NCI-H510A treated with DMSO at 0.1 percent for 48 hours (cell line): ENCODE results near the gene SH3D19.
"Not testable (repeated sequence)": the region's sequence is repeated elsewhere in the genome, so short reads cannot be mapped to it uniquely, and the experiment has no call there.

Source experiments
- DNase-seq: peaks from one replicate; lab custom pipeline; 2025; lab: John Stamatoyannopoulos, UW

SH3D19 gene

GRCh38 chr4:151098979-151099228 lies 226.5 kb downstream of the SH3D19 start:
- no peak for DNase-seq

GRCh38 chr4:151097759-151098158 lies 227.6 kb downstream of the SH3D19 start:
- DNase-seq = no peak

- no peak for DNase-seq
These were observed 230.3 kb downstream of the SH3D19 start for GRCh38 chr4:151095142-151095541.

DNA sequence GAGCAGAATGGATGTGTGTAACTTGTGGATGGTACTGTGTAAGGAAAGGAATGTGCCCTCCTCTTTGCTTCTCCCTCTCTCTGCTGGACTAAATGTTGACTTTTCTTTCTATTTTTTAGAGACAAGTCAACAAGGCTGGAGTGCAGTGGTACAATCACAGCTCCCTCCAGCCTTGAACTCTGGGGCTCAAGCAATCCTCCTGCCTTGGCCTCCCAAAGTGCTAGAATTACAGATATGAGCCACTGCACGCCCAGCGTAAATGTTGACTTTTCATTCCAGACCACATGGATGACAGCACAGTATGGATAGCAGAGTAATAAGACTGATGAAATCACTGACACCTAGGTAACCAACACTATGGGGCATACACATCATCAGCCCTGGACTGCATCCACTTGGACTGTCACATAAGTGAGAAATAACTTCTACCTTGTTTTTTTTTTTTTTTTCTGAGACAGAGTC lies 231.1 kb downstream of the SH3D19 start:
- DNase-seq = no peak

GRCh38 chr4:151093203-151093602 lies 232.2 kb downstream of the SH3D19 start:
- DNase-seq = no peak

DNA sequence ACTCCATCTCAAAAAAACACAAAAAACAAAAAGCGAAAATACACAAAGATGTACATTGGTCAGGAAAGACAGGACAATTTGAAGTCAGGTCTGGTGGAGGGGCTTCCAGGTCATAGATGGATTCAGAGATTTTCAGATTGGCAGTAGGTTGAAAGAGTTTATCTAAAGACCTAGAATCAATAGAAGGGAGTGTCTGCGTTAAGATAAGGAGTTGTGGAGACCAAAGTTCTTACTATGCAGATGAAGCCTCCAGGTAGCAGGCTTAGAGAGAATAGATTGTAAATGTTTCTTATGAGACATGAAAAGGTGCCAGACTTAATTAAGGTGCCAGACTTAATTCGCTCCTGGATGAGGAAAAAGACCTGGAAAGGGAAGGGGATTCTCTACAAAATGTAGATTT lies 232.9 kb downstream of the SH3D19 start:
- no peak for DNase-seq

DNA sequence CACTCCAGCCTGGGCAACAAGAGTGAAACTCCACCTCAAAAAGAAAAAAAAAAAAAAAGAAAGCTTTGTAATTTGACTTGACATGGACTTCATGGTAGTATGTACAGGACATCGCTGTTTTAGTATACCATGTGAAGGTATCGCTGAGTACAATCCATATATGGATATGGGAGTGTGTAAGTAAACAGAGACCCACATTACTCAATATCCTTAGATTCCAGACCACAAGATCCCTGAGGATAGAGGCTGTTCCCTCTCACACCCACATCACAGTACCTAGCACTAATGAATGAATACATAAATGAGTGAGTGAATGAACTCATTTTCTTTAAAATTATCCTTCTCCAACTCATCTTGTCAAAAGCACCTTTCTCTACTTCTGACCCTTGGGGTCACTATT lies 234.4 kb downstream of the SH3D19 start:
- DNase-seq = no peak

- no peak for DNase-seq
These were observed 237.9 kb downstream of the SH3D19 start for GRCh38 chr4:151087467-151087866.

- not testable (repeated sequence) for DNase-seq
These were observed 247.4 kb downstream of the SH3D19 start for GRCh38 chr4:151077978-151078377.

DNA sequence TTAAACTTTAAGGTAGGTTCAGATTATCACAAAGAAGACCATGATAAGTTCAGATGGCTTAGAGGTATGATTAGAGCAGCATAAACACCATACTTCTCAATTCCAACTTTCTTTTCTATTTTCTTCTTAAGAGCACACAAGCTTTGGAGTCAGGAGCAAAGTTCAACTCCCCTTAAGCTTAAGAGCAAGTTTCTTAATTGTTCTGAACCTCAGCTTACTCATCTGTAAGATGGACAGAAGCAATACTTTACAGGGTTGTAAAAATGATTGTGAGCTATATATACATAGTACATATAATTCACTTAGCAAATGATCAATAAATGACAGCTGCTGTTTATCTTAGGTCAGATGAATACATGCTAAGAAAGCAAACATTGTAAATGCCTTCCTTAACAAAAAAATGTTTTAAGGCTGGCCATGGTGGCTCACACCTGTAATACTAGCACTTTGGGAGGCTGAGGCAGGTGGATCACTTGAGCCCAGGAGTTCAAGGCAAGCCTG lies 250.9 kb downstream of the SH3D19 start:
- DNase-seq = no peak
